HL-60 (cell line): Measurements from ENCODE around the gene KCTD5.

Experiments used
- DNase-seq, 2 experiments: peaks; one replicate each; pipeline ENCODE4 v3.0.0-alpha.2; 2010 to 2020; ENCODE audit warnings: low read depth in 1 of 2, low spot score in 1 of 2
- H3K27ac ChIP-seq: fragments of 250-450 bp; sonication (Bioruptor Pico); replicated peaks from 2 replicates; pipeline ENCODE4 v1.5.1; 2020; ENCODE audit warnings: mild to moderate bottlenecking, moderate library complexity
- H3K27me3 ChIP-seq: fragments of 250-450 bp; sonication (Bioruptor Pico); 2 replicates; pipeline ENCODE4 v1.5.1; 2021; ENCODE audit warnings: mild to moderate bottlenecking, moderate library complexity; ENCODE audit not compliant: insufficient read depth, poor library complexity, severe bottlenecking
- H3K4me3 ChIP-seq: replicated peaks from 2 replicates; pipeline ENCODE4 v1.5.1; 2011; ENCODE audit warnings: mild to moderate bottlenecking, control low read depth, low read length; ENCODE audit not compliant: insufficient read depth
- CTCF ChIP-seq: IDR thresholded peaks from one replicate; pipeline ENCODE4 v1.5.1; 2011; ENCODE audit warnings: low read length, control low read depth, inconsistent platforms; ENCODE audit not compliant: insufficient read depth
- GABPA ChIP-seq: IDR thresholded peaks from 2 replicates; pipeline ENCODE4 v1.6.1; 2012; ENCODE audit warnings: low read depth
- POLR2AphosphoS5 ChIP-seq: IDR thresholded peaks from 2 replicates; pipeline ENCODE4 v1.6.1; 2012; ENCODE audit warnings: low read depth
- REST ChIP-seq: IDR thresholded peaks from 2 replicates; pipeline ENCODE4 v1.6.1; 2012; ENCODE audit warnings: low read depth; ENCODE audit not compliant: insufficient replicate concordance
- SPI1 ChIP-seq: IDR thresholded peaks from 2 replicates; pipeline ENCODE4 v1.6.1; 2012; ENCODE audit warnings: low read depth, mild to moderate bottlenecking, borderline replicate concordance

The KCTD5 gene

DNA sequence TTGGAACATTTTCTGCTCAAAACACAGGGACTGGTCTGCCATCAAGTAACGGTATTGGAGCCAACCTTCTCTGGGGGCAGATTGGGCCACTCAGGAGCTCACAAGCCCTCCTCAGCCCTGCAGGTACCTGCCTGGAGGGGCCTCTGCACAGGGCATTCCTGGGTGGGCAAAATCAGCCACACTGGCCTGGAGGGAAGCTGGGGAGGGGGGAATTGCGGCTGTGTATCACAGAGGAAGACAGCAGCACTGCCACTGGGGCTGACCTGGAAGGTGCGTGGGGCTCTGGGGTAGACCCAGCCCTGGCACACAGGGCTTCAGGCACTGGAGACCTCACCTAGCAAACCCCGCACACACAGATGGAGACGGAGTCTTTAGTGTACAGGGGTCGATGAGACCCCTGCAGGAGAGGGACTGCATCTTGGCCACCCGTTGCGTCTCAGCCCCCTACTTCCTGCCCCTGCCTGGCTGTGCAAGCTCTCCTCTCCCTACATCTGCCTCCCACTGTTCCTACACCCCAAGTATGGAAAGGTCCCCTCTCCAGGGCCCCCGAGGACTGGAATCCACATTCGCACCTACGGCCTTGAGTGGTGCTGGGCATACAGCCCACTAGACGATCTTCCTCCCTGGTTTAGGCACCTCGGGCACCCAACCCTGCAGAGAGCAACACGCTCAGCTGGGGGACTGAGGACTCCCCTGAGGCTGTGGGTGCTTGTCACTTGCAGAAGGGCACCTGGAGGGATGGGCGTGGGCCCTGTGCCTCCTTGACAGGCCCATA, 63.0 kb downstream of the KCTD5 start:
- no peak for TF ChIP-seq SPI1
- TF ChIP-seq GABPA = no peak
- TF ChIP-seq REST = no peak
- no peak for TF ChIP-seq CTCF
- TF ChIP-seq POLR2AphosphoS5 = no peak
- no peak overlapping the region for H3K4me3 ChIP-seq
- no peak for DNase-seq
- no peaks in the 10 kb centered on the region for H3K27me3 ChIP-seq
- no peak overlapping the region for H3K27ac ChIP-seq

GRCh38 chr16:2745961-2746360, 63.6 kb downstream of the KCTD5 start:
- no peak overlapping the region for H3K4me3 ChIP-seq
- no peak overlapping the region for H3K27ac ChIP-seq
- TF ChIP-seq CTCF (no peak), POLR2AphosphoS5 (no peak), REST (no peak), SPI1 (no peak), GABPA (no peak)
- H3K27me3 ChIP-seq = no peaks in the 10 kb centered on the region
- no peak for DNase-seq

- no peak for TF ChIP-seq POLR2AphosphoS5
- no peak for TF ChIP-seq CTCF
- TF ChIP-seq REST = no peak
- TF ChIP-seq SPI1 = no peak
- TF ChIP-seq GABPA = no peak
- no peak overlapping the region for H3K4me3 ChIP-seq
- H3K27me3 ChIP-seq = no peaks in the 10 kb centered on the region
- DNase-seq = no peak
- no peak overlapping the region for H3K27ac ChIP-seq
Observed at GRCh38 chr16:2748757-2749455, 66.6 kb downstream of the KCTD5 start.
